Measurements from ENCODE around the gene FBXW8. TPM values are rescaled to one million over a fixed set of nuclear protein-coding genes. Genes with fewer than 3 reads are reported as not detected.

Gene FBXW8
- total RNA-seq, 1 experiment from 2014 or later, result 15.3 TPM

DNA sequence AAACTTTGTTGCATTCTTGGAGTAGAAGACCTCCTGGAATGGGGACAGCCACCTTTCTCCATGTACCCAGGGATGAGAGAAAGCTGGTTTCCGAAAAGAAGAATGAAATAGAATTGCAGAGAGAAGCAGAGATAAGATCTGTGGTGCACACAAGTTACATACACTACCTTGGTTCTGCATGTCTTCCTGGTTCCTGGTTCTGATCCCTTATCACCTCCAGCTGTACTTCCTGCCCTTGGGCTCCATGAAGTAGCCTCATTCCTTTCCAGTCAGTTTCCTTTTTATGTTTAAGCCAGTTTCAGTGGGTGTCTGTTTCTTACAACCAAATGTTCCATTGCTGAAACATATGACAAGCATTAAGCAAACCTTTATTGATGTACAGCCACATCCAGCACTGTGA is 69.3 kb downstream of the FBXW8 start:
- Histone ChIP-seq H4K5ac (ENCODE audit: insufficient read length, low read depth, low read length) (no peak overlapping the region), H3K79me2 (ENCODE audit: insufficient read depth, low read length) (no peaks in the 10 kb centered on the region), H2AK5ac (ENCODE audit: insufficient read length, low read length) (no peak overlapping the region), H2BK5ac (ENCODE audit: insufficient read length, low read length) (no peak overlapping the region), H4K20me1 (ENCODE audit: control insufficient read depth, insufficient read depth, insufficient read length) (no peaks in the 10 kb centered on the region), H3K14ac (ENCODE audit: insufficient read depth, low read length) (no peak overlapping the region), H2AFZ (ENCODE audit: low read length) (no peak overlapping the region), H3K4ac (ENCODE audit: low read depth, low read length) (no peak overlapping the region), H3T11ph (ENCODE audit: low read length) (no peak overlapping the region), H3K56ac (ENCODE audit: insufficient read length, low read depth, low read length) (no peak overlapping the region), H2BK12ac (ENCODE audit: insufficient read length, low read depth, low read length) (no peak overlapping the region), H2BK20ac (ENCODE audit: low read depth, low read length, poor library complexity, severe bottlenecking) (no peak overlapping the region), H3K4me1 (ENCODE audit: insufficient read depth, low read length) (no peaks in the 10 kb centered on the region; the same call in 1 of the 2 replicates), H3K18ac (ENCODE audit: insufficient read length, low read depth, low read length) (no peak overlapping the region), H3K79me1 (ENCODE audit: insufficient read depth, low read depth, low read length, poor library complexity, severe bottlenecking) (no peaks in the 10 kb centered on the region), H4K8ac (replicated peaks; ENCODE audit: insufficient read length, low read depth, low read length) (no peak overlapping the region), H3K9ac (ENCODE audit: extremely low read depth, insufficient read length, low read length) (no peak overlapping the region), H2BK120ac (ENCODE audit: low read depth, low read length, poor library complexity, severe bottlenecking) (no peak overlapping the region), H2BK15ac (ENCODE audit: low read depth, low read length) (no peak overlapping the region), H3K27me3 (ENCODE audit: insufficient read depth, low read length) (no peaks in the 10 kb centered on the region), H3K23me2 (ENCODE audit: insufficient read length, low read depth, low read length, poor library complexity, severe bottlenecking) (no peaks in the 10 kb centered on the region), H3K4me2 (ENCODE audit: insufficient read depth, insufficient read length, low read length) (no peak overlapping the region), H3K9me3 (ENCODE audit: control insufficient read depth, low read depth, low read length) (no peaks in the 10 kb centered on the region), H3K27ac (ENCODE audit: insufficient read length, low read depth, low read length) (no peak overlapping the region), H3K23ac (ENCODE audit: insufficient read length, low read depth, low read length) (no peak overlapping the region), H4K91ac (ENCODE audit: insufficient read length, low read depth, low read length) (no peak overlapping the region)
- 0 out of 7 replicates have a peak overlapping the region, but pooled peaks of 1 of the 3 experiments have one; percentile 62 for H3K27ac Mint-ChIP-seq
- TF ChIP-seq, protein P1, sequence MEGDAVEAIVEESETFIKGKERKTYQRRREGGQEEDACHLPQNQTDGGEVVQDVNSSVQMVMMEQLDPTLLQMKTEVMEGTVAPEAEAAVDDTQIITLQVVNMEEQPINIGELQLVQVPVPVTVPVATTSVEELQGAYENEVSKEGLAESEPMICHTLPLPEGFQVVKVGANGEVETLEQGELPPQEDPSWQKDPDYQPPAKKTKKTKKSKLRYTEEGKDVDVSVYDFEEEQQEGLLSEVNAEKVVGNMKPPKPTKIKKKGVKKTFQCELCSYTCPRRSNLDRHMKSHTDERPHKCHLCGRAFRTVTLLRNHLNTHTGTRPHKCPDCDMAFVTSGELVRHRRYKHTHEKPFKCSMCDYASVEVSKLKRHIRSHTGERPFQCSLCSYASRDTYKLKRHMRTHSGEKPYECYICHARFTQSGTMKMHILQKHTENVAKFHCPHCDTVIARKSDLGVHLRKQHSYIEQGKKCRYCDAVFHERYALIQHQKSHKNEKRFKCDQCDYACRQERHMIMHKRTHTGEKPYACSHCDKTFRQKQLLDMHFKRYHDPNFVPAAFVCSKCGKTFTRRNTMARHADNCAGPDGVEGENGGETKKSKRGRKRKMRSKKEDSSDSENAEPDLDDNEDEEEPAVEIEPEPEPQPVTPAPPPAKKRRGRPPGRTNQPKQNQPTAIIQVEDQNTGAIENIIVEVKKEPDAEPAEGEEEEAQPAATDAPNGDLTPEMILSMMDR (conservative IDR thresholded peaks at IDR 0.05), result no peak
- peaks cover 30% of the 10 kb centered on the region in 2 experiments for H3K4me1 Mint-ChIP-seq
- H3K4me3 Mint-ChIP-seq, result no peak overlapping the region
- no peak for DNase-seq
- no peaks in the 10 kb centered on the region for H3K27me3 Mint-ChIP-seq (ENCODE audit: low read depth)
- no peaks in the 10 kb centered on the region; a peak in 1 of 7 replicates for H3K36me3 Mint-ChIP-seq (ENCODE audit: insufficient read depth in 1 of 3, low read depth in 3 of 3)
- no CpG with 5 or more reads among the region's 1 CpG for WGBS (ENCODE audit: extremely low coverage, insufficient read length, low lambda C conversion rate)
- H3K9me3 Mint-ChIP-seq, result no peaks in the 10 kb centered on the region
